Measurements from ENCODE around the gene EXOC4. TPM values are rescaled to one million over a fixed set of nuclear protein-coding genes. Genes with fewer than 3 reads are reported as not detected.

The EXOC4 gene
- total RNA-seq, 2 donors from 2014 or later, result 48.9 to 102 TPM

DNA sequence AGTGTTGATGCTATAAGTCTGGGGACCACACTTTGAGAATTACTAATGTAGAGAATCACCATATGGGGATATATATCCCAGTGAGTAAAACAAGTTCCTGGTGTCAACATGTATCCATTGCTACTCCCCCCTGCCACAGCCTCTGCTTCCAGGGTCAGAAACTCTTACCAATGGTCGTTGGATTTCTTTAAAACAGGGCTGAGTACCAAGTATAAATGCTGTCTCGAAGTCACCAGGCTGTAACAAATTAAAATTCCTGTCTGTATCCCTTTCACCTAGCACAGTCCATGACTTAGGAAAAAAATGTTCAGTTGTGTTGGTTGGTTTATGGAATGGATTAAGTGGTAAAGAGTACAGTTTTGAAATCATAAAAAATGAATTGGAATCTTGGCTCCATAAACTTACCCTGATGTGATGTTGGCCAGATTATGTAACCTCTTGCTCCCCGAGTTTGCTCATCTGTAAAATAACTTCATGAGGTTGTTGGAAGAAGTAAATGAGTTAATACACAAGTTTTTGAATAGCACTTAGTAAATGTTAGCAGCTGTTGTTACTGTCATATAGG is 510.3 kb downstream of the EXOC4 start:
- Histone ChIP-seq H3K27ac (no peak overlapping the region), H3K36me3 (no peaks in the 10 kb centered on the region), H3K4me3 (no peak overlapping the region), H3K4me1 (replicated peaks) (no peaks in the 10 kb centered on the region), H3K27me3 (replicated peaks; ENCODE audit: insufficient read depth) (no peaks in the 10 kb centered on the region), H3K9me3 (no peaks in the 10 kb centered on the region)
- WGBS, result 26% methylated on average over 3 of the region's 3 CpGs
- no peak for TF ChIP-seq POLR2AphosphoS5 (IDR thresholded peaks at IDR 0.05)
- TF ChIP-seq POLR2A (IDR thresholded peaks at IDR 0.05), result no peak
- no peak for DNase-seq (ENCODE audit: low spot score)
- intact Hi-C loops (cut with DNase I), result no loop called here

- H3K4me1 ChIP-seq (replicated peaks), result no peaks in the 10 kb centered on the region
- no peaks in the 10 kb centered on the region for H3K27me3 ChIP-seq (replicated peaks; ENCODE audit: insufficient read depth)
- intact Hi-C loops (cut with DNase I), result no loop called here
- no peaks in the 10 kb centered on the region for H3K36me3 ChIP-seq
- DNase-seq (ENCODE audit: low spot score), result no peak
- no peaks in the 10 kb centered on the region for H3K9me3 ChIP-seq
- 55% methylated on average over 1 of the region's 1 CpG for WGBS
- no peak overlapping the region for H3K4me3 ChIP-seq
- H3K27ac ChIP-seq, result no peak overlapping the region
- TF ChIP-seq POLR2AphosphoS5 (IDR thresholded peaks at IDR 0.05) (no peak), POLR2A (IDR thresholded peaks at IDR 0.05) (no peak)
- TF ChIP-seq, protein P1, sequence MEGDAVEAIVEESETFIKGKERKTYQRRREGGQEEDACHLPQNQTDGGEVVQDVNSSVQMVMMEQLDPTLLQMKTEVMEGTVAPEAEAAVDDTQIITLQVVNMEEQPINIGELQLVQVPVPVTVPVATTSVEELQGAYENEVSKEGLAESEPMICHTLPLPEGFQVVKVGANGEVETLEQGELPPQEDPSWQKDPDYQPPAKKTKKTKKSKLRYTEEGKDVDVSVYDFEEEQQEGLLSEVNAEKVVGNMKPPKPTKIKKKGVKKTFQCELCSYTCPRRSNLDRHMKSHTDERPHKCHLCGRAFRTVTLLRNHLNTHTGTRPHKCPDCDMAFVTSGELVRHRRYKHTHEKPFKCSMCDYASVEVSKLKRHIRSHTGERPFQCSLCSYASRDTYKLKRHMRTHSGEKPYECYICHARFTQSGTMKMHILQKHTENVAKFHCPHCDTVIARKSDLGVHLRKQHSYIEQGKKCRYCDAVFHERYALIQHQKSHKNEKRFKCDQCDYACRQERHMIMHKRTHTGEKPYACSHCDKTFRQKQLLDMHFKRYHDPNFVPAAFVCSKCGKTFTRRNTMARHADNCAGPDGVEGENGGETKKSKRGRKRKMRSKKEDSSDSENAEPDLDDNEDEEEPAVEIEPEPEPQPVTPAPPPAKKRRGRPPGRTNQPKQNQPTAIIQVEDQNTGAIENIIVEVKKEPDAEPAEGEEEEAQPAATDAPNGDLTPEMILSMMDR (IDR thresholded peaks at IDR 0.05), result no peak
These were observed 516.8 kb downstream of the EXOC4 start for GRCh38 chr7:133769668-133770067.

- peak; percentile 16 for DNase-seq (ENCODE audit: low spot score)
- Histone ChIP-seq H3K27ac (no peak overlapping the region), H3K36me3 (no peaks in the 10 kb centered on the region), H3K9me3 (no peaks in the 10 kb centered on the region), H3K27me3 (replicated peaks; ENCODE audit: insufficient read depth) (no peaks in the 10 kb centered on the region), H3K4me3 (no peak overlapping the region), H3K4me1 (replicated peaks) (no peaks in the 10 kb centered on the region)
- intact Hi-C loops (cut with DNase I), result no loop called here
- TF ChIP-seq POLR2A (IDR thresholded peaks at IDR 0.05) (no peak), POLR2AphosphoS5 (IDR thresholded peaks at IDR 0.05) (no peak)
These were observed 518.1 kb downstream of the EXOC4 start for GRCh38 chr7:133770863-133771492.

DNA sequence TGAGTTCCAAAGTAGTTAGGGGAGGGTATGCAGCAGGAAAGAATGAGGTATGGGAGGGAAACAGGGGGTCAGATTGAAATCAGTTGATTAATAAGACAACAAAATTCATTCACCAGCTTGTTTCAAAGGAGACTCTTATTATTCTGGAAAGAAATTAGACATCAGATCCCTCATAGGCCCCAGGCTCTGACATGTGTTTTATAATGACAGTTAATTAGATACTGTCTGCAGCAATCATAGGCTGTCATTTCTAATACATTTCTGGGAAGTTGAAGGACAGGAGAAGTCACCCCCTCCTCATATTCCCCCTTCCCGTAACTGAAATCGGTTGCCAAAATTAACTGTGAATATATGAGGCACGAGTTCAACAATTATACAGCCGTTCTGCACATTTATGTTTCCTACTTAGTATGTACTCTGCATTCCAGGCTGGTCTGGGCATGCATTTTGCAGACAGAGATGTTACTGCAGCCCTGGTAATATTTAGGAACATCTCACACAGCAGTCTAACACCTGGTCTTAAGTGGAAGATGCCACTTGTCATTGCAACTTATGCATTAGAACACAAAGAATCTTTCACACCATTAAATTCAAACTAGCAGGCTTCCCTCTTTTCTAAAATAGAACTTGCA is 519.0 kb downstream of the EXOC4 start:
- WGBS, result 40% methylated on average over 4 of the region's 4 CpGs
- H3K4me1 ChIP-seq (replicated peaks), result no peaks in the 10 kb centered on the region
- H3K4me3 ChIP-seq, result no peak overlapping the region
- no peaks in the 10 kb centered on the region for H3K27me3 ChIP-seq (replicated peaks; ENCODE audit: insufficient read depth)
- intact Hi-C loops (cut with DNase I), result no loop called here
- TF ChIP-seq, protein P1 (IDR thresholded peaks at IDR 0.05), result no peak
- no peak for TF ChIP-seq POLR2AphosphoS5 (IDR thresholded peaks at IDR 0.05)
- no peak for TF ChIP-seq POLR2A (IDR thresholded peaks at IDR 0.05)
- H3K9me3 ChIP-seq, result no peaks in the 10 kb centered on the region
- H3K27ac ChIP-seq, result no peak overlapping the region
- no peaks in the 10 kb centered on the region for H3K36me3 ChIP-seq
- peak; percentile 26 for DNase-seq (ENCODE audit: low spot score)

- intact Hi-C loops (cut with DNase I), result no loop called here
- H3K9me3 ChIP-seq, result no peaks in the 10 kb centered on the region
- H3K4me3 ChIP-seq, result no peak overlapping the region
- TF ChIP-seq POLR2AphosphoS5 (IDR thresholded peaks at IDR 0.05) (no peak), POLR2A (IDR thresholded peaks at IDR 0.05) (no peak)
- TF ChIP-seq, protein P1 (IDR thresholded peaks at IDR 0.05), result no peak
- no peak overlapping the region for H3K27ac ChIP-seq
- H3K4me1 ChIP-seq (replicated peaks), result no peaks in the 10 kb centered on the region
- DNase-seq (ENCODE audit: low spot score), result no peak
- WGBS, result 79% methylated on average over 3 of the region's 3 CpGs
- H3K36me3 ChIP-seq, result no peaks in the 10 kb centered on the region
- H3K27me3 ChIP-seq (replicated peaks; ENCODE audit: insufficient read depth), result no peaks in the 10 kb centered on the region
These were observed 520.7 kb downstream of the EXOC4 start for GRCh38 chr7:133773601-133774000.
